H9 (cell line): Measurements from ENCODE around the gene NEDD9. TPM values are rescaled to one million over a fixed set of nuclear protein-coding genes. Genes with fewer than 3 reads are reported as not detected.
A peak's percentile ranks its signal among the peaks of the same experiment; 100 is the strongest.

Source experiments
- DNase-seq: peaks from one replicate; pipeline ENCODE4 v3.0.0-alpha.2; 2017
- H2AFZ ChIP-seq: one replicate; pipeline ENCODE4 v1.6.1; 2013; ENCODE audit warnings: mild to moderate bottlenecking, low read length, control low read depth, moderate library complexity
- H2AK5ac ChIP-seq: 2 replicates; pipeline ENCODE4 v1.6.1; 2013; ENCODE audit warnings: low read length, control low read depth, mixed read lengths; ENCODE audit not compliant: insufficient read length
- H2BK120ac ChIP-seq: one replicate; pipeline ENCODE4 v1.6.1; 2013; ENCODE audit warnings: low read depth, mild to moderate bottlenecking, low read length, control low read depth, inconsistent platforms; ENCODE audit not compliant: poor library complexity, severe bottlenecking
- H2BK12ac ChIP-seq: 2 replicates; pipeline ENCODE4 v1.6.1; 2013; ENCODE audit warnings: low read length, control low read depth, mixed read lengths, low read depth; ENCODE audit not compliant: insufficient read length
- H2BK15ac ChIP-seq: 2 replicates; pipeline ENCODE4 v1.6.1; 2013; ENCODE audit warnings: low read depth, low read length, control low read depth
- H2BK20ac ChIP-seq: one replicate; pipeline ENCODE4 v1.6.1; 2013; ENCODE audit warnings: low read depth, mild to moderate bottlenecking, low read length, control low read depth, inconsistent platforms; ENCODE audit not compliant: poor library complexity, severe bottlenecking
- H2BK5ac ChIP-seq: 2 replicates; pipeline ENCODE4 v1.6.1; 2013; ENCODE audit warnings: low read length, control low read depth, mixed read lengths; ENCODE audit not compliant: insufficient read length
- H3K14ac ChIP-seq: 2 replicates; pipeline ENCODE4 v1.6.1; 2013; ENCODE audit warnings: low read length, control low read depth; ENCODE audit not compliant: insufficient read depth
- H3K18ac ChIP-seq: 2 replicates; pipeline ENCODE4 v1.6.1; 2013; ENCODE audit warnings: low read depth, mild to moderate bottlenecking, mixed read lengths, low read length, control low read depth; ENCODE audit not compliant: insufficient read length
- H3K23ac ChIP-seq: 2 replicates; pipeline ENCODE4 v1.6.1; 2013; ENCODE audit warnings: low read length, control low read depth, mixed read lengths, low read depth; ENCODE audit not compliant: insufficient read length
- H3K23me2 ChIP-seq: 2 replicates; pipeline ENCODE4 v1.6.1; 2013; ENCODE audit warnings: low read depth, mild to moderate bottlenecking, mixed read lengths, low read length, control low read depth; ENCODE audit not compliant: insufficient read length, poor library complexity, severe bottlenecking
- H3K27ac ChIP-seq: 2 replicates; pipeline ENCODE4 v1.5.1; 2013; ENCODE audit warnings: low read length, control low read depth, mixed read lengths, low read depth; ENCODE audit not compliant: insufficient read length
- H3K27me3 ChIP-seq: 2 replicates; pipeline ENCODE4 v1.6.1; 2013; ENCODE audit warnings: low read length, control low read depth, inconsistent platforms; ENCODE audit not compliant: insufficient read depth
- H3K4ac ChIP-seq: 2 replicates; pipeline ENCODE4 v1.6.1; 2013; ENCODE audit warnings: low read depth, mild to moderate bottlenecking, control low read depth, inconsistent platforms, low read length, moderate library complexity
- H3K4me1 ChIP-seq: 2 replicates; pipeline ENCODE4 v1.6.1; 2013; ENCODE audit warnings: low read length, control low read depth, inconsistent platforms; ENCODE audit not compliant: insufficient read depth
- H3K4me2 ChIP-seq: 2 replicates; pipeline ENCODE4 v1.6.1; 2013; ENCODE audit warnings: low read length, control low read depth, mixed read lengths; ENCODE audit not compliant: insufficient read length, insufficient read depth
- H3K56ac ChIP-seq: 2 replicates; pipeline ENCODE4 v1.6.1; 2013; ENCODE audit warnings: low read depth, mild to moderate bottlenecking, mixed read lengths, low read length, control low read depth; ENCODE audit not compliant: insufficient read length
- H3K79me1 ChIP-seq: 2 replicates; pipeline ENCODE4 v1.6.1; 2013; ENCODE audit warnings: low read depth, mild to moderate bottlenecking, moderate library complexity, low read length, control low read depth, inconsistent platforms; ENCODE audit not compliant: insufficient read depth, poor library complexity, severe bottlenecking
- H3K79me2 ChIP-seq: 2 replicates; pipeline ENCODE4 v1.6.1; 2013; ENCODE audit warnings: low read length, control low read depth, inconsistent platforms; ENCODE audit not compliant: insufficient read depth
- H3K9ac ChIP-seq: 2 replicates; pipeline ENCODE4 v1.6.1; 2013; ENCODE audit warnings: low read length, control low read depth, mixed read lengths; ENCODE audit not compliant: insufficient read length; ENCODE audit errors: extremely low read depth
- H3K9me3 ChIP-seq: one replicate; pipeline ENCODE4 v1.6.1; 2013; ENCODE audit warnings: low read depth, low read length, inconsistent platforms; ENCODE audit not compliant: control insufficient read depth
- H3T11ph ChIP-seq: one replicate; pipeline ENCODE4 v1.6.1; 2013; ENCODE audit warnings: mild to moderate bottlenecking, low read length, control low read depth, inconsistent platforms
- H4K20me1 ChIP-seq: one replicate; pipeline ENCODE4 v1.6.1; 2013; ENCODE audit not compliant: control insufficient read depth, insufficient read length, insufficient read depth
- H4K5ac ChIP-seq: 2 replicates; pipeline ENCODE4 v1.6.1; 2013; ENCODE audit warnings: low read depth, mild to moderate bottlenecking, mixed read lengths, low read length, control low read depth; ENCODE audit not compliant: insufficient read length
- H4K8ac ChIP-seq: replicated peaks from 2 replicates; pipeline ENCODE4 v1.6.1; 2013; ENCODE audit warnings: low read length, control low read depth, mixed read lengths, low read depth; ENCODE audit not compliant: insufficient read length
- H4K91ac ChIP-seq: 2 replicates; pipeline ENCODE4 v1.6.1; 2013; ENCODE audit warnings: low read depth, mild to moderate bottlenecking, moderate library complexity, mixed read lengths, low read length, control low read depth; ENCODE audit not compliant: insufficient read length
- H3K27ac Mint-ChIP-seq, 3 experiments: 2 replicates in 2 of 3; 3 replicates in 1 of 3; pipeline ENCODE4 v1.8.0; 2020 to 2021; ENCODE audit warnings: mixed read lengths in 3 of 3, mild to moderate bottlenecking in 1 of 3, moderate library complexity in 1 of 3
- H3K27me3 Mint-ChIP-seq: 2 replicates; pipeline ENCODE4 v1.8.0; 2021; ENCODE audit warnings: low read depth, mild to moderate bottlenecking, moderate library complexity, mixed read lengths
- H3K36me3 Mint-ChIP-seq, 3 experiments: 2 replicates in 2 of 3; 3 replicates in 1 of 3; pipeline ENCODE4 v1.8.0; 2020 to 2021; ENCODE audit warnings: low read depth in 3 of 3, mixed read lengths in 3 of 3; ENCODE audit not compliant: insufficient read depth in 1 of 3
- H3K4me1 Mint-ChIP-seq, 2 experiments: 2 replicates each; pipeline ENCODE4 v1.8.0; 2020; ENCODE audit warnings: mixed read lengths in 2 of 2
- H3K4me3 Mint-ChIP-seq, 2 experiments: 2 replicates in 1 of 2; 3 replicates in 1 of 2; pipeline ENCODE4 v1.8.0; 2020 to 2021; ENCODE audit warnings: mild to moderate bottlenecking in 2 of 2, mixed read lengths in 2 of 2, moderate library complexity in 1 of 2
- H3K9me3 Mint-ChIP-seq, 2 experiments: 2 replicates in 1 of 2; 3 replicates in 1 of 2; pipeline ENCODE4 v1.8.0; 2020; ENCODE audit warnings: mild to moderate bottlenecking in 2 of 2, mixed read lengths in 2 of 2, moderate library complexity in 1 of 2
- WGBS: extraction: QIAGEN DNeasy Blood & Tissue Kit; methylation state at CpG from one replicate; pipeline ENCODE4 v1.1.7; 2013; ENCODE audit warnings: missing lambda C conversion rate, low lambda C conversion rate, mixed read lengths; ENCODE audit not compliant: insufficient read length; ENCODE audit errors: extremely low coverage; 5-methylcytosine and 5-hydroxymethylcytosine counted together
- total RNA-seq: library from RNA; stranded (reverse); gene quantifications from 2 replicates; pipeline ENCODE4 v1.2.1, GENCODE V29; 2021
- TF ChIP-seq, protein P1 (sequence below): fragments of 200-600 bp; sonication (generic); conservative IDR thresholded peaks from 3 replicates; pipeline ENCODE4 v1.8.0; 2021; ENCODE audit warnings: antibody characterized with exemption, mild to moderate bottlenecking

NEDD9 gene
- total RNA-seq, 1 experiment from 2014 or later = 5.5 TPM

DNA sequence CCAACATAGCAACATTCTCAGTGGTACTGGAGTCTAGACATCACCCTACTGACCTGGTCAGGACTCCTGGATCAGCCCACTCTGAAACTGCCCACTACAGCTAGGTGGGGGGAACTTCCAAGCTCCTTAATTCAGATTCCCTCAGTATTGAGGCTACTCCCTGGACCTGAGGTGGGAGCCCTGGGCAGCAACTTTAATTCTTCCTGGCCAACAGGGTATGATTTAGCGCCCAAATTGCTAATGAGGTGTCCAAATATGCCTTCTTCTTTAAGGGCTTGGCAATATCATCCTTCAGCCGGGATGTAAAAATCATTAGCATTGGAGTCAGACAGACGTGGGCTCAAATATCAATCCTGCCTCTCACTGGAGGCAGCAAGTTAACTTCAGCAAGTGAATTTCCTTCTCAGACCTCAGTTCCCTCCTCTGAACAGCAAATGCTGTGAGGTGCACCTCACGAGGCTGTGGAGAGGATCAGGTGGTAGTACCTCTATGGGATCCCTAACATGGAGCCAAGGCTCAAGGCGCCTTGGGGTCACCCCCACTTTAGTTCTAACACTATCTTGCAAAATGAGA lies 27.6 kb downstream of the NEDD9 start:
- H4K20me1 ChIP-seq = no peaks in the 10 kb centered on the region
- no peak overlapping the region for H3K4me3 Mint-ChIP-seq
- no peak overlapping the region for H2AFZ ChIP-seq
- no peak overlapping the region for H3K4ac ChIP-seq
- H3K79me2 ChIP-seq = 0 out of 2 replicates have a peak, but pooled peaks cover 1% of the 10 kb centered on the region
- TF ChIP-seq, protein P1, sequence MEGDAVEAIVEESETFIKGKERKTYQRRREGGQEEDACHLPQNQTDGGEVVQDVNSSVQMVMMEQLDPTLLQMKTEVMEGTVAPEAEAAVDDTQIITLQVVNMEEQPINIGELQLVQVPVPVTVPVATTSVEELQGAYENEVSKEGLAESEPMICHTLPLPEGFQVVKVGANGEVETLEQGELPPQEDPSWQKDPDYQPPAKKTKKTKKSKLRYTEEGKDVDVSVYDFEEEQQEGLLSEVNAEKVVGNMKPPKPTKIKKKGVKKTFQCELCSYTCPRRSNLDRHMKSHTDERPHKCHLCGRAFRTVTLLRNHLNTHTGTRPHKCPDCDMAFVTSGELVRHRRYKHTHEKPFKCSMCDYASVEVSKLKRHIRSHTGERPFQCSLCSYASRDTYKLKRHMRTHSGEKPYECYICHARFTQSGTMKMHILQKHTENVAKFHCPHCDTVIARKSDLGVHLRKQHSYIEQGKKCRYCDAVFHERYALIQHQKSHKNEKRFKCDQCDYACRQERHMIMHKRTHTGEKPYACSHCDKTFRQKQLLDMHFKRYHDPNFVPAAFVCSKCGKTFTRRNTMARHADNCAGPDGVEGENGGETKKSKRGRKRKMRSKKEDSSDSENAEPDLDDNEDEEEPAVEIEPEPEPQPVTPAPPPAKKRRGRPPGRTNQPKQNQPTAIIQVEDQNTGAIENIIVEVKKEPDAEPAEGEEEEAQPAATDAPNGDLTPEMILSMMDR = no peak
- H3K9ac ChIP-seq = no peak overlapping the region
- WGBS = no CpG with 5 or more reads among the region's 5 CpGs
- no peaks in the 10 kb centered on the region for H3K9me3 ChIP-seq
- H4K5ac ChIP-seq = no peak overlapping the region
- no peak overlapping the region for H2AK5ac ChIP-seq
- H3K27me3 Mint-ChIP-seq = no peaks in the 10 kb centered on the region
- H3K27ac ChIP-seq = no peak overlapping the region
- no peak overlapping the region for H3T11ph ChIP-seq
- H3K4me2 ChIP-seq = no peak overlapping the region
- no peak overlapping the region for H3K14ac ChIP-seq
- H3K23ac ChIP-seq = no peak overlapping the region
- H2BK120ac ChIP-seq = no peak overlapping the region
- H3K4me1 Mint-ChIP-seq = peaks cover 37 to 44% of the 10 kb centered on the region in 2 experiments
- no peaks in the 10 kb centered on the region for H3K79me1 ChIP-seq
- H2BK20ac ChIP-seq = no peak overlapping the region
- no peak overlapping the region for H2BK12ac ChIP-seq
- no peak for DNase-seq
- H3K27me3 ChIP-seq = no peaks in the 10 kb centered on the region
- H3K27ac Mint-ChIP-seq = peak overlapping the region in 1 of 3 experiments; percentile 44; a peak in 1 of 7 replicates
- peaks cover 12% of the 10 kb centered on the region for H3K4me1 ChIP-seq
- no peak overlapping the region for H3K56ac ChIP-seq
- no peaks in the 10 kb centered on the region for H3K9me3 Mint-ChIP-seq
- no peaks in the 10 kb centered on the region for H3K23me2 ChIP-seq
- H4K91ac ChIP-seq = no peak overlapping the region
- no peak overlapping the region for H4K8ac ChIP-seq
- H2BK5ac ChIP-seq = no peak overlapping the region
- H2BK15ac ChIP-seq = no peak overlapping the region
- no peak overlapping the region for H3K18ac ChIP-seq
- peaks cover 0 to 4% (median 3%) of the 10 kb centered on the region in 3 experiments; a peak in 2 of 7 replicates for H3K36me3 Mint-ChIP-seq
